HG03460 (cell line): ENCODE measurements around the gene LYG2.
"Not testable (repeated sequence)": the region's sequence is repeated elsewhere in the genome, so short reads cannot be mapped to it uniquely, and the experiment has no call there.

ENCODE experiments used
- ATAC-seq: cut with Tn5 transposase; IDR thresholded peaks from one replicate; pipeline ENCODE4 v1.9.1; 2021; ENCODE audit not compliant: unreplicated experiment

Gene LYG2

DNA sequence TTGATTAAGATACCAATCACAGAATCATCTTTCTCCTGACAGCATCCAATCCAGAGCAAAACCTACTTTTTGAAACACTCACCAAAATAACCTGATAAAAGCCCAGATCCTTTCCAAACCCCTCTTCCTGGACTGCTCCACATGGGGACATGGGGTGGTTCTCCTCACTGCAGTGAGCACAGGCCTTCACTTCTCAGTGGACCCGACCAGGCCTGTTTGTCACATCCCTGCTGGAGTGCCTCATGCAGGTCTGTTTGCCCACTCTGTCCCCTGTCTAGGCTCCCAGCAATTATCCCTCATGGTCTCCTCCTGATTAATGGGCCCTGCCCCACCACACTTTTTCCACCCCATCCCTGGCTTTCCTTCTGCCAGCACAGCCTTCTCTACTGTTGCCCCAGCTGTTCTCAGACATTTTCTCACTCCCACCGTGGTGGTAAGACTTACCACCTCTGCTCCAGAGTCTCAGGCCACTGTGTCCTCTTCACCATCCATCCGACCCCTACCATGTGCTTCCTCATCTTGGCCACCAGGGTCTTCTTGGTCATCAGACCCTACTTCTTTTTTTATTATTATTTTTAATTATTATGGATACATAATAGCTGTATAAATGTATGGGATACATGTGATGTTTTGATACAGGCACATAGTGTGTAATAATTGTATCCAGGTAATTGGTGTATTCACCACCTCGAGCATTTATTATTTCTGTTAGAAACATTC, 53.3 kb downstream of the LYG2 start:
- no peak for ATAC-seq

DNA sequence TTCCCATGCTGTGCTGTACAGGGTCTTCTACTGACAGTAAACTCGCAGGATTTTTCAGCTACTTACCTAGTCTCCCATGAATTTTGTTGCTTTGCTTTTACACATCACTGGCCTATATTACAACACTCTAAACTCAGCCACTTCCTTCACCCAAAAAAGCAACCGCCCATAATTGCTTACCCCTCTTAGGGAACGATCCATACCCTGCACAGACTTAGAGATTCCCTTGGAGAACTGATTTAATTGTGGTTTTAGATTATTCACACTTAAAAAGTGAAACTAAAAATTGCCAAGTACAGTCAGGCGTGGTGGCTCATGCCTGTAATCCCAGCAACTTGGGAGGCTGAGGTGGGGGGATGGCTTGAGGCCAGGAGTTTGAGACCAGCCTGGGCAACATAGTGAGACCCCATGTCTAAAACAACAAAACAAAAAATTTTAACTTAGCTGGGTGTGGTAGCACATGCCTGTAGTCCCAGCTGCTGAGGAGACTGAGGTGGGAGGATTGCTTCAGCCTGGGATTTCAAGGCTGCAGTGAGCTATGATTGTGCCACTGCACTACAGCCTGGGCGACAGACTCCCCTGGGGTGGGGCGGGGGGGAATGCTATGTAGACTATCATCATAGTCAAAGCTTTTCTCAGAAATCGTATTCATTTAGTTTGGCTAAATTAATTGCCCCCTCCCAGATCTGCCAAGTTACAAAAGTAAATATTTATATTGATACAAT, 55.2 kb downstream of the LYG2 start:
- no peak for ATAC-seq

DNA sequence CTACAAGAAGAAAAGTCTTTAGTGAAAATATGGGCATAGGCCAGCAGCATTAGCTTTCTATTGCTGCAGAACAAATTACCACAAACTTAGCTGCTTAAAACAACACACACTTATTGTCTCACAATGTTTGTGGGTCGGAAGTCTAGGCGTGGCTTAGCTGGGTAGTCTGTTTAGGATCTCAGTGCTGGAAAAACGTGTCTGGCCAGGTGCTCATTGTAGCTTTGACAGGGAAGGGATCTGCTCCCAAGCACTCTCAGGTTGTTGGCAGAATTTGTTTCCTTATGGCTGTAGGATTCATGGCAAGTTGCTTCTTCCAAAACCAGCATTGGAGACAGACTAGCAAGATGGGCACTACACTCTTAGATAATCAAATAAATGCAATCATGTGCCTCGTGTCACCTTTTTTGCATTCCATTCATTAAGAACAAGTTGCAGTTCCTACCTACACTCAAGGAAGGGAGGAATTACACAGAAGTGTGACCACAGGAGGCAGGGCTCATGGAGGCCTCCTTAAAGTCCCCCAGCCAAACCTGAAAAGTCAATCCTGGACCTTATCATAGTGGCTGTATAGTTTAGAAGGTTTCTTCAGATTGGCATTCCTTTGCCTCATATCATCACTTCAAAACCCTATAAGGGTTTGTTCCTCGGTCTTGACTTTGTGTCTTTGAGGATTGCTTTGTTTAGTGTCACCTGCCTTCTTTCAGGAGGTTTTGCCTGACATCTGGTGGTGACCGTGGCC, 57.2 kb downstream of the LYG2 start:
- ATAC-seq: no peak

DNA sequence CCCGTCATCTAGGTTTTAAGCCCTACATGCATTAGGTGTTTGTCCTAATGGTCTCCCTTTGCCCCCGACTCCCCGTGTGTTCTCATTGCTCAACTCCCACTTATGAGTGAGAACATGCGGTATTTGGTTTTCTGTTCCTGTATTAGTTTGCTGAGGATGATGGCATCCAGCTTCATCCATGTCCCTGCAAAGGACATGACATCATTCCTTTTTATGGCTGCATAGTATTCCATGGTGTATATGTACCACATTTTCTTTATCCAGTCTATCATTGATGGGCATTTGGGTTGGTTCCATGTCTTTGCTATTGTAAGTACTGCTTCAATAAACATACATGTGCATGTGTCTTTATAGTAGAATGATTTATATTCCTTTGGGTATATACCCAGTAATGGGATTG, 63.1 kb downstream of the LYG2 start:
- not testable (repeated sequence) for ATAC-seq
